ENCODE data around the gene DACT1.

The DACT1 gene

DNA sequence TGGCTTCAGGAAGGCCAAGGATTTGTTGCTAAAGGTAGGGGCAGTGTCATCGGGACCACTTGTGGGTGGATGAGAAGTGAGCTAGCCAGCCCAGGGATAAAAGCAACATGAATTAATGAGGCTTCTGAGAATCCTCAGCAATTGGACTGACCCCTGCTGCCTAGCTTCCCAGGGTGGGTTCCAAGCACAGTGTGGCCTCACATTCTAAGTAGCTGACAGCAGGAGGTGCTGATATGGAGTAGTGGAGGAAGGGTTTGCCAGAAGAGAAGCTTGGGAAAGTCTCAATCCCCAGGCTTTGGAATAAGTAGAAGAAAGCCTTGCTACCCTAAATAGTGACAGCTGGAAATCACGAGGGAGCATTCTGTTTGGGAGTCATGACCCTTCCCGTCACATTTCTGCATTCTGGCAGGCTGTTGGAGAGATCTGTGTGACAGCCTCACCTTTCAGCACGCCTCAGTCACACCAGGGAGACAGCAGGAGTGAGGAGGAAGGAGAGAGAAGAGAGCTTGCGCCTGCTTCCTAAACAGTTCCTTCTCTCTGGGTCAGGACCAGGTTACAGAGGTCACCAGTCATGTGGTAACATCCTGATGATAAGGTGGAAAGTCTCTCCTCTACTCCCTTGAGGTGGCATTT is 31.2 kb downstream of the DACT1 start:
- no peak for DNase-seq (ENCODE audit: low read depth)

DNA sequence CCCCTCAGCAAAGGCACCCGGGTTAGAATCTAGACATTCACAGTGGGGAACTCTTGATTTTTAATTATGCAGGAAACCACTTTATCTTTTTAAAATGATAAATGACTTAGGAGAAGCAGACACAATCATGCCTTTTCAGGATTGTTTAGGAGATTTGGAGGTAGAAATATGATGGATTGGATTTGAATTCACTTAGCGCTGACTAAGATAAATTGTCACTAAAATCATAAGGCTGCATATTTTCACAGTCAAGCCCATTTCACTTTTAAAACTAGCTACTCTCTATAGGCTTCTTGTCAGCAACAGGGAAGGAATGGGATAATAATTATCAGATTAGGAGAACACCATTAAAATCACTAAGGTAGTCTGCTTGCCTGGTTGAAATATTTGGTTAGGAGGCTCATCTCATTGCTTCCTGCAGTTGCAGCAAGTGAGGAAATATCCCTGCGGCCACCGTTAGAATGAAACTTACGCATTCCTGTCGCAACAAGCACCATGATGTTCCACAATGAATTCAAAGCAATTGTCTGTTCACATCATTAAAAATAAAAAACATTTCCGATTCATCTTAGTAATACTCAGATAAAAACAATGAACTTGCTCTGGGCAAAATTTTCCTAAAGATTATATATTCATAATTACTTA is 31.9 kb downstream of the DACT1 start:
- DNase-seq (ENCODE audit: low read depth): no peak

DNA sequence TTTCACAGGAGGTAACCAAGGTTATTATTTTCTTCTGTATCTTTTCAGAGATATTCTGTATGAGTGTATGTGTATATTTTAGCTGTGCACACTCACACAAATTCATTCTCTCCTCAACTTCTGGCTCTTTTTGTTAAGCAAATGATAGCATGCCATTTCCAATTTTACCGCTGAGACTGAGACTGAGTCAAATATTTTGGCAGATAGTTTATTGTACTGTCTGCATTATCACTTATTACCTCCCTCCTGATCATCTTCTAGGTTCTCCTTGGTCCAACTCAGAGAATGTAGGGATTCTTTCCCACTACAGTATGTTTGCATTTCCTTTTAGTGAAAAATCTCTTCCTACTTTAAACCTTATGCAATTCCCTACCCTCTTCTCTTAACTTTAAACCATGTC is 33.3 kb downstream of the DACT1 start:
- DNase-seq (ENCODE audit: low read depth): no peak

DNA sequence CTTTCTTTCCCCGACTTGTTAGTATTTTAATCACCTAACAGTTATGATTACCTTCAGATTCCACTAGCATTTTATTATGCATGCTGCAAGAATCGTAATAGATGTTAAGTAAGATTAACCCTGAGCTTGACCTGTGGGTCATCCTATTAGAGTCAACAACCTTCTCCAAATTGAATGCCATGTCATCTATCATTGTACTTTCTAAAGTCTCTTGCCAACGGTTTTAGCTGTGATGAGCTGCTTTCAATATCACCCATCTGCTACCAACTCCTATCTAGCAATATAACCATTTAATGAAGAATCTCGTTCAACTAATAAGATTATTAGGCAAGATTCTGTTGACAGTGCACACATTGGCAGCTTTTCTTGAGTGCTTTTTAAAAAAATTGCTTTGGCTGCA is 33.7 kb downstream of the DACT1 start:
- no peak for DNase-seq (ENCODE audit: low read depth)

DNA sequence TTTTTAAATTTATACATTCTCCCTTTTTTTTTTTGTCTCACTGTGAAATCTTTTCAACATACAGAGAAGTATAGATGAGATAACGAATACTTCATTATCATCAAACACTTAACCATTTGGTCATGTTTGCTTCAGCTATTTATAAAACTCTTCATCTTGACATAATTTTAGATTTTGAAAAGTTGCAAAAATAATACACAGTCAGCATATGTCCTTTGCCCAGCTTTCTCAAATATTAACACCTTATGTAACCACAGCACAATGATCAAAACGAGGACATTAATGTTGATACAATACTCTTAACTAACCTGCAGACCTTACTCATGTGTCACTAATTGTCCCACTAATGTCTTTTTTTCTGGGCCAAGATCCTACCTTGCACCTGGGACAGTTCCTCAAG is 36.0 kb downstream of the DACT1 start:
- no peak for DNase-seq (ENCODE audit: low read depth)

DNA sequence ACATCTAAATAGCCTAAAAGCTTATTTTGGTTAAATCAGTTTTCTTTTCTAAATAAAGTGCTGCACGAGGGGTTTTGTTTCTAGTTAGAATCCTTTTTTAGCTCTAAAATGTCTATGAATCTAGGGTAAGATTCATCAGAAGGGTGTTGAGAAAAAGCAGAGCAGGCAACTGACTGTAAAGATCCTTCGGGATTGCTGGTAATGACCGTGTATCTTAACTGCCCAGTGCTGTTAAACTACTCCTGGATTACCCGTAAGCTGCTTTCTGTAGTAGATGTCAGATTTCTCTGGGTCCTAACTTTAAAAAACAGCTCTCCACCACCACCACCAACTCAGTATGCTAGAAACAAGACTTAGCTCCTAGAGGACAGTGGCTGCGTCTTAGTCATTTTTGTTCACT is 39.2 kb downstream of the DACT1 start:
- DNase-seq (ENCODE audit: low read depth): no peak

DNA sequence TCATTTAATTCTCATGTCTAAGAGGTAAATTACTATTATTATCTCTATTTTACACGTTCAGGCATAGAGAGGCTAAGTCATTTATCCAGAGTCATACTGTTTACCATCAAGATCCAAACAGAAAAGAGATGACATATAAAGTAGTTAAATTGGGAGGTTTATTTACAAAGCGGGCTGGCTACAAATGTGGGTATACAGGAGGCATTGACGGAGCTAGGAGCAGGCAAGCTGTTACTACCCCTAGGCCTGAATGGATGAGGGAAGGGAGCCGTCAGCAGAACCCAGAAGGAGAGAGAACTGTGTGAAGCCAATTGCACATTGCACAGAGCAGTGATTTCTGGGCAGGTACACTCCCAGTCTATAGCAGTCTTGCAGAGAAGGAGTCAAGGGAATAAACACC is 39.8 kb downstream of the DACT1 start:
- DNase-seq (ENCODE audit: low read depth): no peak

DNA sequence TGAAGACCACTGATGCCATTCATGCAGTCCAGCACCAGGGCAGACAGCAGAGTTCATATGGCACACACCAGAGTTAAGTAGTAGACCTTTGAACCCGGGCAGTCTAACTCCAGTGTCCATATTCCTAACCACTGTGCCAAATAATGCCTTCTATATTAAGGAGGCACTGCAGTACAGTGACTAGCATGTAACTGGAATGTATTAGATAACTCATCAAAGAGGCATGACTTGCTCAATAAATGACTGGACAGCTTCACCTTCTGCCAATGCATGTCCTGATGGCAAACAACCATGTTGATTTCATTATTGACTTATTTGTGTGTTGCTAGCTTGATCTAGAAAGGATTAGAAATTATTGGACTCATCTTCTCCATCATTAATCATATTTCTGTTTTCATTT is 40.2 kb downstream of the DACT1 start:
- no peak for DNase-seq (ENCODE audit: low read depth)

DNA sequence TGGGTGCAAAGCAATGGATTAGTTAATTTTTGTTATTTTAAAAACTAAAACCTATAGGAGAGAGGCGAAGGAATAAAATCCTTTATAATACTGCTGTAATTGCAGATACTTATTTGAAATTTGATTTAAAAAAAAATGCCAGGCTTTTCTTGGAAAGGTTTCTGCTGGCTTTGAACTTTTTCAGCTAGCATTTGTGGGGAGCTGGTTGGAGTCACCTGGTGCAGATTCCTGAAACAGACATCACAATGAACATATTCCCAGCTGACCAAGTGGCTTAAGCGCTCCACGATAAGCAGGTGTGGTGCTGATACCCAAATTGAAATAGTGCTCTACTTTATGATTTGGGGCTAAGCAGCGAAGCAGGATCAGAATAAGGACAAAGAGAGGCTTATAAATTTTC is 42.9 kb downstream of the DACT1 start:
- no peak for DNase-seq (ENCODE audit: low read depth)

DNA sequence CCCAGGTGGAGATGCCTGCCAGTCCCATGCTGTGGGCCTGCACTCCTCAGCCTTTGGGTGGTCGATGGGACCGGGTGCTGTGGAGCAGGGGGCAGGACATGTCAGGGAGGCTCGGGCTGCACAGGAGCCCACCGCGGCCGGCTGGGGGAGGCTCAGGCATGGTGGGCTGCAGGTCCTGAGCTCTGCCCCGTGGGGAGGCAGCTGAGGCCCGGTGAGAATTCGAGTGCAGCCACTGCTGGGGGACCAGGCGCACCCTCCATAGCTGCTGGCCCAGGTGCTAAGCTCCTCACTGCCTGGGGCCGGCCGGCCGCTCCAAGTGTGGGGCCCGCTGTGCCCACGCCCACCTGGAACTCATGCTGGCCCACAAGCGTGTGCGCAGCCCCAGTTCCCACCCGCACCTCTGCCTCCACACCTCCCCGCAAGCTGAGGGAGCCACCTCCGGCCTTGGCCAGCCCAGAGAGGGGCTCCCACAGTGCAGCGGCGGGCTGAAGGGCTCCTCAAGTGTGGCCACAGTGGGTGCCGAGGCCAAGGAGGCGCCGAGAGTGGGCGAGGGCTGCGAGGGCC is 49.6 kb downstream of the DACT1 start:
- DNase-seq (ENCODE audit: low read depth): no peak

DNA sequence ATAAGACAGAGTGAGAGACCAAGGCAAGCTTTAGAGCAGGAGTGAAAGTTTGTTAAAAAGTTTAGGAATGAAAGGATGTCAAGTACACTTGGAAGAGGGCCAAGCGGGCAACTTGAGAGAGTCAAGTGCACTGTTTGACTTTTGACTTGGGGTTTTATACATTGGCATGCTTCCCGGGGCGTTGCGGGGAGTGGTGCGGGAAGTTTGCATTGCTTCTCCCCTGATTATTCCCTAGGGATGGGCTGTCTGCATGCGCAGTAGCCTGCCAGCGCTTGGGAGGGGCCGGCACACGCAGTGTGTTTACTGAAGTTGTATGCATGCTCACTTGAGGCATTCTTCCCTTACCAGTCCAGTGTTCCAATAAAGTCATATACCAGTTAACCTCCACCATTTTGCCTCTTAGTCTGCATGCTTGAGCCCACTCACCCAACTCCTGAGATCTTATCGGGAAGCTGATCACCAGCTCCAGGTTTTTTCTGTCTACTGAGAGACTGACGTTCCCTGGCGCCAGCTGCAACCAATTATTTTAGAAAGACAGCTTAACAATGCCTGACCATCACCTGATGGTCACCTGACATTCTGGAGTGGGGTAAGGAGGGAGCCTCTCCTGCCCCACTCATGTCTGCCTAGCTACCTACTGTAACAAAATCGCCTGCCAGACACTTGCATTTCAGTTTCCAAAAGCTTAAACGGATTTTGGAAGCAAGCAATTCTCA is 53.2 kb downstream of the DACT1 start:
- no peak for DNase-seq (ENCODE audit: low read depth)

DNA sequence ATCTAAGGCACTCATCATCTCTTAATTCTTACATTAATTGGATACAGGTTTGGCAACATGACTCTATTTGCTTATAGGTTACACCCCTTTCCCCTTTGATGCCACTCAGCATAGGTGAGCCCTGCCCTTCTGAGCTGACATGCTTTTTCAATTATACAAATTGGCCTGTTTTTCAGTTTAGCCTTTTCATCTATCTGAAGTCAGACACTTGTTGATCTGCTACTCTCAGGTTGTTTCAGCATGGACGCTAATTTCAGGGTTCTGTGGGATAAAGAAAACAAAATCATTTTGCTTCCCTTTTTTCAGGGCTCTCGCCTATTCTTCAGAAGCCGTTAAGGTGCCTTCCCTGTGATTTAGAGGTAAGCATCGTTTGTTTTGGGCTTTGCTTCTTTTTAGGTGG is 55.3 kb downstream of the DACT1 start:
- DNase-seq (ENCODE audit: low read depth): no peak

DNA sequence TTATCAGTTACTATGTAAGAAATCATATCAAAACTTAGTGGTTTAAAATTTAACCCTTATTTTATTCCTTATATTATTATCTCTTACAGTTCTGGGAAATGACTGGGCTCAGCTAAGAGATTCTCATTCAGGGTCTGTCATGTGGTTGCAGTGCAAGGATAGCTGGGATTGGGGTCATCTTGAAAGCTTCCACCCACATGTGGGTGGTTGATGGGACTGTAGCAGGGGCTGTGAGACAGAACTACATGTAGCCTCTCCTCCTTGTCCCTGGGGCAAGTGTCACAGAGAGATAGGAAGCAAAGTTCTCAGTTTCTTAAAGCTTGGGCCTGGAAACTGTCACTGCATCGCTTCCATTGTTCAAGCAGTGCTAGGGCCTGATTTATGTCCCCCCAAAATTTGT is 57.8 kb downstream of the DACT1 start:
- no peak for DNase-seq (ENCODE audit: low read depth)

DNA sequence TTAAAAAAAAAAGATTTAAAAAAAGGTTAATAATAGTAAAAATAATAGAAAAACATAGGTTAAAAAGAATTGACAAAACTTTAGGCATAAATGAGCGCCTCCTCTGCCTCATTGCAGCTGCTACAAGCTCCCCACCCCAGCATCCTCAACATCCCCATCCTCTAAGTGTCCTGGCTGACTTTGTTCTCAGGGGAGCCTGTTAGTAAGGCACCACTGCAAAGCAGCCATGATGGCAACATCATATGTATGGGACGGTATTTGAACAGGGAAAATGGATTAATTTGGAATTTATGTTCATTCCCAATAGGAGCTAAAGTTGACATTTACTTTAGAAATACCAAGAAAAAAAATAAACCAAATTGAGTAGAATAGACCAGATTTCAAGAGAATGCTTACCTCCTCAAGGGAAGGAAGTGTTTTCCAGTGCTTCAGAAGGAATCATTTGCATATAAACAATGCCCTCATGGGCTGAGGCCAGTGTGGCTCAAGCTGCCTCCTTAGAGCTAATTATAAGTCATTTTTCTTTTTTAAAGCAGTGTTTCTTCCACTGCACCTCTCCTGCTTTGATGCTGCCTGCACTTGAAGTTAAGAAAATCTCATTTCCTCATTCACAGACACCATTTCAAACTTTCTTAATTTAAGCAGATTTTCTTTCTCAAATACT is 59.6 kb downstream of the DACT1 start:
- no peak for DNase-seq (ENCODE audit: low read depth)
